Stimulated activated naive CD8-positive, alpha-beta T cell treated with anti-CD3 and anti-CD28 coated beads, Interleukin-15, Interleukin-2, amounts not matched to agents 100 ng/mL and 50 ng/mL, for 24 hours (primary cell): ENCODE data around the gene DCAF12.

ENCODE experiments used
- H3K27ac Mint-ChIP-seq: one replicate; pipeline ENCODE4 v1.8.0; 2021; ENCODE audit warnings: mild to moderate bottlenecking, mixed read lengths
- H3K27me3 Mint-ChIP-seq: one replicate; pipeline ENCODE4 v1.8.0; 2021; ENCODE audit warnings: mixed read lengths
- H3K36me3 Mint-ChIP-seq: one replicate; pipeline ENCODE4 v1.8.0; 2021; ENCODE audit warnings: low read depth, mixed read lengths
- H3K4me1 Mint-ChIP-seq: one replicate; pipeline ENCODE4 v1.8.0; 2021; ENCODE audit warnings: low read depth, mixed read lengths
- H3K4me3 Mint-ChIP-seq: one replicate; pipeline ENCODE4 v1.8.0; 2021; ENCODE audit warnings: mild to moderate bottlenecking, mixed read lengths
- H3K9me3 Mint-ChIP-seq: one replicate; pipeline ENCODE4 v1.8.0; 2021; ENCODE audit warnings: mixed read lengths

DCAF12 gene

DNA sequence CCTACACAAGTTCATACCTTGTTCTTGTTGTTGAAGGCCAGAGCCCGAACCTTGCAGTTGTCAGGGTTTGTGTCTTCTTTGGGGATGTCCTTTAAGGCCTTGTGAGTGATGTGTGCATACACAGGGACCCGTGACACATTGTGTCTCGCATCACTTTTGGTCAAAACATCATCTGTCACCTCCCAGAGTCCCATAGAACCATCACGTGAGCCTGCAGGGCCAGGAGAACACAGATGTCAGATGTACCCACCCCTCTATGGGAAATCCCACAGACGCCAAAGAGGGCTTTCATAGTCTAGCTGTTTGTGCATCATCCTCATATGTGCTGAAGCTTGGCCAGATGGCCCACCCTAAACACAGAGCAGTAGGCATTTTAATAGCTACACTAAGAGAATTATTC lies 28.2 kb downstream of the DCAF12 start:
- Mint-ChIP-seq H3K27ac (no peak overlapping the region), H3K4me3 (no peak overlapping the region), H3K4me1 (peaks cover 3% of the 10 kb centered on the region), H3K36me3 (peaks cover 40% of the 10 kb centered on the region), H3K27me3 (no peaks in the 10 kb centered on the region), H3K9me3 (no peaks in the 10 kb centered on the region)

DNA sequence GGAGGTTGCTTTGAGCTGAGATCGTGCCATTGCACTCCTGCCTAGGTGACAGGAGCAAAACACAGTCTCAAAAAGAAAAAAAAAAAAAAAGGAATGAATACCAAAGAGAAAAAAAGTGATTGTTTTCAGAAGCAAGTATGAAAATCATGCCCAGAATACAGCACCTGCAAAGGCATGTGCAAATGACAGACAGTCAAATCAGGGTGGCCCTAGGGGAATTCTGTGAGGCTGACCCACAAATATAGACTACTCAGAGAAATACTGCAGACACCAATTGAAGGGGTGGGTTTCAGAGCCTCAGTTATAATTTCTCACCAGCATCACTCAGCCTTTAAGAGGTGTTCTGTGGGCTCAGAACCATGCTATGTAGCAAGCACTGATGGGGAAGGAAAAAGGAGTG lies 28.6 kb downstream of the DCAF12 start:
- H3K9me3 Mint-ChIP-seq = no peaks in the 10 kb centered on the region
- no peak overlapping the region for H3K4me3 Mint-ChIP-seq
- H3K27ac Mint-ChIP-seq = no peak overlapping the region
- H3K36me3 Mint-ChIP-seq = peaks cover 44% of the 10 kb centered on the region
- peaks cover 7% of the 10 kb centered on the region for H3K4me1 Mint-ChIP-seq
- no peaks in the 10 kb centered on the region for H3K27me3 Mint-ChIP-seq

DNA sequence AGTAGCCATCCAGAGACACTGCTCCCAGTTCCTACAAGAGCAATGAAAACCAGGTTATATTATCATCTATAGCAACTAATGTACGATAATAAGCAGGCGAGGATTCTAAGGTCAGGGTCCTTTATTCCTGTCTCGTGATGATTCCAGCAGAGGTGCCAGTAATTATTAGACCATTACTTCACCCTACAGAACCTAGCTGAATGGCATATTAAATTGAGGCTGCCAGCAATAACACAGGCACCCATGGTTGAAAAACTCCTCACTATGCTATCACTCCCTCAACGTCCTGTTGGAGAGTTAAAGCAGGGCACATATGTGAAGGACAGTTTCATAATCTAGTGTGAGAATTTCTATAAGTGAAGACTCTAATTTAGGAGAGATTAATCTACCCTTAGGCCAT lies 29.7 kb downstream of the DCAF12 start:
- Mint-ChIP-seq H3K9me3 (no peaks in the 10 kb centered on the region), H3K4me1 (peaks cover 18% of the 10 kb centered on the region), H3K27ac (no peak overlapping the region), H3K36me3 (peaks cover 45% of the 10 kb centered on the region), H3K4me3 (no peak overlapping the region), H3K27me3 (no peaks in the 10 kb centered on the region)

DNA sequence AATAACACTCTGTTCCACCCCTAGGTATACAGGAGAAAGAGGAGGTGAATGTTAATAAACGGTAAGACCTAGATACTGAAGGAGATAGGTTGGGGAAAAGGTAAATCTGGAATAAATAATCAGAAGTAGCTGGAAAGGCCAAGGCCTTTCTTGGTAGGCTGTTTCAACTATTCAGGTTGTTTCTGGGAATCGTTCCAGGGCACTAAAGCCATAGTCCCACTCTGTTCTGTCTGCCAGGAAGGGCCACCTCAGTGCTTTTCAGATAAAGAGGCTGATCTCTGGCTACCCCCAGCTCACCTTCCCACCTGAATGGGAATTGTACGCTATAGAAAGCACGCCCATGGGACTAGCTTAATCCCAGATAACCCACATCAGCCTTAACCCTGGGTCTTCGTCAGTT lies 32.9 kb downstream of the DCAF12 start:
- H3K27me3 Mint-ChIP-seq = no peaks in the 10 kb centered on the region
- H3K4me3 Mint-ChIP-seq = no peak overlapping the region
- no peaks in the 10 kb centered on the region for H3K9me3 Mint-ChIP-seq
- H3K27ac Mint-ChIP-seq = peak overlapping the region; percentile 59
- H3K36me3 Mint-ChIP-seq = peaks cover 62% of the 10 kb centered on the region
- peaks cover 32% of the 10 kb centered on the region for H3K4me1 Mint-ChIP-seq

DNA sequence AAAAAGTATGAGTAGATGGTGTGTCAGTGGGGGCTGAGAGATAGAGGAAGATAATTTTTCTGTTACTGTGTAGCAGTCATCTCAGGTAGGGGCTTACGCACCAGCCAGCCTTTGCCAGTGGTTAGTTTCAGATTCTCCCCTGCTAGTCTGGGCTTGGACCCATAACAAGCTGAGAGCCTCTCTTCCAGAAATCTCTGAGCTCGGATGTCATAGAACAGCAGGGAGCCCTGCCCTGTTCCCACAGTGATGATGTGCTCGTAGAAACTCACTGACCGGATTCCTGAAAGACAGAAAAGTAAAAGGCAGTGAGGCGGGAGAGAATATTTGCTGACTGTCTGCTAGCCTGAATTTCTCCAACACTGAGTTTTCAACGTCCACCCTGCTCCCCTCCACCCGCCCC lies 37.2 kb downstream of the DCAF12 start:
- H3K36me3 Mint-ChIP-seq = peaks cover 65% of the 10 kb centered on the region
- no peaks in the 10 kb centered on the region for H3K27me3 Mint-ChIP-seq
- H3K9me3 Mint-ChIP-seq = no peaks in the 10 kb centered on the region
- H3K4me3 Mint-ChIP-seq = no peak overlapping the region
- H3K4me1 Mint-ChIP-seq = peaks cover 51% of the 10 kb centered on the region
- peak overlapping the region; percentile 47 for H3K27ac Mint-ChIP-seq

DNA sequence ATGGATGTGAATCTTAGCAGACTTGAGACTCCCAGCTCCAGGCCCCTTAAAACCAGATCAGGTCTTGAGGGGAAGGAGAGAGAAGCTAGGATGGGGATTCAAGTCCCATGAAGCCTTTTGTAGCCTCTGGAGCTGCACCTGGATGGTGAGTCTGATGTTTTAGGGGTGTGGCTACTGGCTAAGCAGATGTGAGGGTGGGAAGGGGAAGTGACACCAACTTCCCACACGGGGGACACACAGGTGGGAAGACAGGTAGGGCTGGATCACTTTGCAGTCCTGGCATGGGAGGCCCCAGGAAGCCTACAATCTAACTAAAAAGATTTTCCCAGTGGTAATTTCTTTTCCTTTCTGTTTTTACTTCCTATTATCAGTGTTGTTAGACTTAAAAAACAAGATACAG lies 39.1 kb downstream of the DCAF12 start:
- Mint-ChIP-seq H3K9me3 (no peaks in the 10 kb centered on the region), H3K27me3 (no peaks in the 10 kb centered on the region), H3K4me1 (peaks cover 39% of the 10 kb centered on the region), H3K36me3 (peaks cover 52% of the 10 kb centered on the region), H3K27ac (peak overlapping the region; percentile 50), H3K4me3 (no peak overlapping the region)

DNA sequence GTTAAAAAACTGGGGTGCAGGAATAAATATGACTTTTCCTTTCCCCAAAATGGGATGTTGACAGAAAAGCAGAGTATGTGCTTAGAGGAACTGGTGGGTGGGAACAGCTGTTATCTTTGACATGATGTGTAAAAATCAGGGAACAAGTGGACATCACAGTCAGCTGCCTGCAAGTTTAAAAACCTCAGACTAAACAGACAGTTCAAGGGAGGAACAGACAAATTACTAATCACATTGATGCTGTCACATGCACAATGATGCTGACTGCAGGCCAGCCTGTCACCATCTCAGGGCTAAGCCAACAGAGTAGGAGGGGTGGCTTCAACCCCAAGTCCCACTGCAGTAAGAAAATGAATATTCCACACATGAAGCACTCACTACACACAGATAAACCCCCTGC lies 39.6 kb downstream of the DCAF12 start:
- peaks cover 48% of the 10 kb centered on the region for H3K36me3 Mint-ChIP-seq
- H3K27me3 Mint-ChIP-seq = no peaks in the 10 kb centered on the region
- no peaks in the 10 kb centered on the region for H3K9me3 Mint-ChIP-seq
- H3K4me1 Mint-ChIP-seq = peaks cover 34% of the 10 kb centered on the region
- H3K27ac Mint-ChIP-seq = peak overlapping the region; percentile 50
- H3K4me3 Mint-ChIP-seq = no peak overlapping the region

DNA sequence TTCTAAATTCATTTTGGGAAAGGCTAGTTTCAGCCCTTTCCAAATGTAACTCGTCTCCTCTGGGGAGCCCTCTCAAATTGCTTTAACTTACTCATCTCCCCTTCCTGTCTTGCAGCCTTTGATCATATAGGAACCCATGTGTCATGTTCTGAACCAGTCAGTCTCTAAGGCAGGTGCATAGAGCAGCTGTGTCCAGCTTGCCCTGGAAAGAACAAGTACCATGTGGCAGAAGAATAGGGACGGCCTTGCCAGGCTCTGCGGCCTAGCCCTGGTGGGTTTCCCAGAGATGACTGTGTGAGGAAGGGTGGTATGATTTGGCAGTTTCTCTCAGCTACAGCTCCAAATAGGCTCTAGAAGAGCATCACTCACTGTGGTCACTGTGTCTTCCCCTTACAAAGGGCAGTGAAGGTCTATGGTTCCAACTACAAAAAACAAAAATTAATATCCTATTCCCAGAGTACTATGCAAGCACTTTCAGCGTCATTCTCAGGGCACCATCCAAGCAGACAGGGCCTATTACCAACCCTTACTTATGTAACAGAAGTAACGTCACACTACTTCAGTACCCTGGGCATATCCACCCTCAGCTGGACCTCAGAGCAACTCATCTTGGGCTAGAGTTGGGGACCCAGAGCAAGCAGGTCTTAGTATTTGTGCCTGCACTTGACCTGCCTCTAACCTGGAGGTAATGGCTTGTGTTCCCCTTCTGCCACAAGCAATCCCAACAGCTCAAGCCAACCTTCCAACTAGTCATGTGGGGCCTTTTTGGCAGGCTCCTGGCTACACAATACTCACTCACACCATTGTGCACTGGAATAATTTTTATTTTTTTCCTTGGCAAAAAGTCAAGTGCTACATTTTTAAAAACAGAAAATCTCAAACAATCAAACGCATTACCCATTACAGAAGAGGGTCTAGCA lies 40.7 kb downstream of the DCAF12 start:
- H3K9me3 Mint-ChIP-seq = no peaks in the 10 kb centered on the region
- peaks cover 41% of the 10 kb centered on the region for H3K36me3 Mint-ChIP-seq
- no peaks in the 10 kb centered on the region for H3K27me3 Mint-ChIP-seq
- no peak overlapping the region for H3K4me3 Mint-ChIP-seq
- H3K4me1 Mint-ChIP-seq = peaks cover 30% of the 10 kb centered on the region
- peak overlapping the region; percentile 80 for H3K27ac Mint-ChIP-seq

DNA sequence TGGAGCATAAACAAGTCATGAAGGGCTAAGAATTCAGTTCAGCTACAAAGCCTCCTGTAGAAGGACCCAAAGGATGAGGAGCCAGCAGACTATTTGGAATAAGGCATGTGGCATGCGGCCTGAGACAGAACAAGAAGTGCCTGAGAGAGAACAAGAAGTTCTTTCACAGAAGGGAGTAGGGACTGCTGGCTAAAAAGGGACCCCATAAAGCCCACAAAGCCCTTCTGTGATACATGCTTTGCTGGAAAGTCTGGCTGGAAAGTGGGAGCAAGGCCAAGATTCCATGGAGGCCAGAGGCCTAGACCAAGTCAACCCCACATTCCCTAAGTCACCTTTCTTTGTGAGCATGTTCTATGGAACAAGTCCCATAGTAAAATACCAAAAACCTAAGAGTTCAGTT lies 41.9 kb downstream of the DCAF12 start:
- Mint-ChIP-seq H3K4me1 (peaks cover 27% of the 10 kb centered on the region), H3K27me3 (no peaks in the 10 kb centered on the region), H3K27ac (no peak overlapping the region), H3K36me3 (peaks cover 38% of the 10 kb centered on the region), H3K4me3 (no peak overlapping the region), H3K9me3 (no peaks in the 10 kb centered on the region)

DNA sequence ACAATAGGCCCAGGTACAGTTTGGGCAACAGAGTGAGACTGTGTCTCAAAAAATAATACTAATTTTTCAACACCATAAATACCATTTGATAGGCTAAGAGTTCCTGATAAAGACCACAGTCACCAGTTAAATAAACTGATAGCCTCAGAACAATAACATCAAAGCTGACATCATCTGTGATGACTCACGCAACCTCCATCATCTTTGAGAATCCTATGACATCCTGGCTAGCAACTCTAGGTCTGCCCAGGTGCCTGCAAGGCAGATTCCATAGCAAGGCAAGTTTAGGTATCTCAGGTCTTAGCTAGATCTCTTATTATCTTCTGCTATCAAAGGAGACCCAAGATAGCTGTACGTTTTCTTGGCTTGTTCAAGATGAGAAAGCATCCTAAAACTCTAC lies 47.3 kb downstream of the DCAF12 start:
- H3K27me3 Mint-ChIP-seq = no peaks in the 10 kb centered on the region
- H3K36me3 Mint-ChIP-seq = no peaks in the 10 kb centered on the region
- H3K9me3 Mint-ChIP-seq = no peaks in the 10 kb centered on the region
- no peak overlapping the region for H3K4me3 Mint-ChIP-seq
- H3K27ac Mint-ChIP-seq = no peak overlapping the region
- no peaks in the 10 kb centered on the region for H3K4me1 Mint-ChIP-seq

DNA sequence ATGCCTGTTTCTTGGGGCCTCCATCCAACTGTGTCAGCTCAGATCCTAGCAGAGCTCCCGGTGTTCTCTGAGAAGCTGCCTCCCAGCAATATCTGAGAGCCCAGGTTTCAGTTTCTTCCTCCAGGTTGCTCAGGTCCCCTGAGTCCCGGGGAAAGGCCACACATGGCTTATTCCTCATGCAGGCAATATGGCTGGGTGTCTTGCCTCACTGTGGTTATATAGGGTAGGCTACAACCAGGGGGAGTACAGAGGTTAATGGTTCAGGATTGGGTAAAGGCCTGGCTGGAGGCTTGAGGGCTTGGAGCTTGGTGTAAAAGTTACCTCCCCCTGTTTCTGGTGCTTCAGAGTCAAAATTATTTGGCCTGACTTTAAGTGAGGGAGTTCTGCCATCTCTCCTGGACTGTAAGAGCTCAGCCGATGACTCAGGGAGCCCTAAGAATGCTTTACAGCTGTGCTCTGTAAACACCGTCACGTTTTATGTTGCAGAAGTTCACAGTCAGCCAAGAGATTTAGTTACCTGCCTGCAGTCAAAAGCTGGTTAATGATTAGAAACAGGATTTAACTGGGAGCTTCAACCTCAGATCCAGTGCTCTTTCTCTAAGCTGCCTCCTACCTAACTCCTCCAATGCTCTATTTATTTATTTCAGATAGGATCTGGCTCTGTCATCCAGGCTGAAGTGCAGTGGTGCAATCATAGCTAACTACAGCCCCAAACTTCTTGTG lies 53.5 kb downstream of the DCAF12 start:
- Mint-ChIP-seq H3K9me3 (no peaks in the 10 kb centered on the region), H3K36me3 (no peaks in the 10 kb centered on the region), H3K4me1 (no peaks in the 10 kb centered on the region), H3K27me3 (no peaks in the 10 kb centered on the region), H3K4me3 (no peak overlapping the region), H3K27ac (no peak overlapping the region)

DNA sequence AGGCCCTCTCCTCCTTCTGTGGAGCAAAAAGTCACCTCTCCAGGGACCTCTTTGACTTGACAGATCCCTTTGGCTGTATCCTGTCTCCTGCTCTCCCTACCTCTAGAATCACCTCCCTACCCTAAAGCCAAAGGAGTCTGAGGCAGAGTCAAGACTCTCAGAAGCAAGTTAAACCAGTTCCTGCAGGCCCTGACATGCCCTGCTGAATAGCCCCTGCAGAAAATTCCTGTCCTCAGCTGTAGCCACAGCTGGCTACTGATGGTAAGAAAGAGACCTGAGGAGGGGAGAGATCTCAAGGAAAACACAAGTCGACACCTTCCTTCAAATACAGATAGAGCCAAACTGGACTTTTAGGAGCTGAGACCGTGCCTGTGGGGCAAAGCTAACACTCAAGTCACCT lies 54.1 kb downstream of the DCAF12 start:
- no peak overlapping the region for H3K4me3 Mint-ChIP-seq
- no peaks in the 10 kb centered on the region for H3K36me3 Mint-ChIP-seq
- no peak overlapping the region for H3K27ac Mint-ChIP-seq
- H3K9me3 Mint-ChIP-seq = no peaks in the 10 kb centered on the region
- no peaks in the 10 kb centered on the region for H3K4me1 Mint-ChIP-seq
- no peaks in the 10 kb centered on the region for H3K27me3 Mint-ChIP-seq

DNA sequence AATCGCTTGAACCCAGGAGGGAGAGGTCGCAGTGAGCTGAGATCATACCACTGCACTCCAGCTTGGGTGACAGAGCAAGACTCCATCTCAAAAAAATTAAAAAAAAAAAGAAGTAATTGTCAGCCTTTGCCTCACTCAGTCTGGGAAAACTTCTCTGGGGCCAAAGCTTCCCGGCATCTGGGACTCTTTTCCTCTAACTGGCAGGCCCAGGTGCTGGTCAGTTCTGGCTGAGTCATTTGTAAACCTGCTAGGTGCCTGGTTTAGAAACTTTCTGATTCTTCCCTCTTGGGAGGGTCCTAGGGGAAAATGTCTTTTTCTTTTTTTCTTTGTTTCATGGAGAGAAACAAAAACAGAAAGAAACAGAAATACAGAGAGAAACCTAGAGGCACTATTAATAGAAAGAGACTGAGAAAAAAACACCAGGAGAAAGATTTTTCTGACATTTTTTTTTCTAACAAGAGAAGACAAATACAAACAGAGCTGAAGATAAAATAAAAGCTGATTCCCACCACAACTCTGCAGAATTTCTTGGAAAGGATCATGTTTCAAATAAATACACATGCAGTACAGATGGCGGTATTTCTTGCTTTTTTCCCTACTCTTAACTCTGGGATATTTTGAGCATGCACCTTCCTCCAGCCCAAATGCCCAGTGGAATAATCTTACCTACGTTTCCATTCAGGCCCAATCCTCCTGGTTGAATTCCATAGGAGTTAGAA lies 55.7 kb downstream of the DCAF12 start:
- no peak overlapping the region for H3K27ac Mint-ChIP-seq
- H3K4me1 Mint-ChIP-seq = no peaks in the 10 kb centered on the region
- no peaks in the 10 kb centered on the region for H3K27me3 Mint-ChIP-seq
- H3K36me3 Mint-ChIP-seq = no peaks in the 10 kb centered on the region
- H3K4me3 Mint-ChIP-seq = no peak overlapping the region
- no peaks in the 10 kb centered on the region for H3K9me3 Mint-ChIP-seq

DNA sequence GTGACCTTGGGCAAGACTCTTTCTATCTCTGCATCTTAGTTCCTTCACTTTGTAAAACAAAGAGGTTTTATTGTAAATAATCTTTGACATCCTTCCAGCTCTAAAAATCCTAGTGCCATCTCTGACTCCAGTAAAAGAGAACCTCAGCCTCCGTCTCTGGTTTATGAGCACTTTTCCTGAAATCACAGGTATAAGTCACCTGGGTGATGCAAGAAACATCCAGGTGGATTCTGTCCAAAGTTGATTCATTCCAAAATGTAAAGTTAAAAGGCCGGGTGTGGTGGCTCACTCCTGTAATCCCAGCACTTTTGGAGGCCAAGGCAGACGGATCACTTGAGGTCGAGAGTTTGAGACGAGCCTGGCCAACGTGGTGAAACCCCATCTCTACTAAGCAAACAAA lies 56.7 kb downstream of the DCAF12 start:
- Mint-ChIP-seq H3K4me3 (no peak overlapping the region), H3K4me1 (no peaks in the 10 kb centered on the region), H3K27ac (no peak overlapping the region), H3K36me3 (no peaks in the 10 kb centered on the region), H3K9me3 (no peaks in the 10 kb centered on the region), H3K27me3 (no peaks in the 10 kb centered on the region)

DNA sequence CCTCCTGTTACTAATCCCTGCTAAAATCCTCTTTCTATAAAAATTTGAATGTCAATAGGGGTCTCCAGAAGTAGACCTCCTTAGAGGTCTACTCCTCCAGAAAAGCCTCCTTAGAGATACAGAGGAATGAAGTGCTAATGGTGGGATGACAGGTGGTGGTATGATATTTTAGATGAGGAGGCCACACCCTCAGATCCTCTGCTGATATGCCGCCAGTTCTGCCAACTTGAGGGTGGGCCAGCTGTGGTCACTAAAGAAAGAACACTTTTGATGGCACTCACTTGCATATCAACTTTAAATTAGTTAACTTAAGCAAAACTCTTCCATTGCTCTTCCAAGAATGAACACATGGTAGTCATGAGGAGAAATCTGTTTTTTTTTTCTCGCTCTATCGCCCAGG lies 61.0 kb downstream of the DCAF12 start:
- no peak overlapping the region for H3K4me3 Mint-ChIP-seq
- no peaks in the 10 kb centered on the region for H3K36me3 Mint-ChIP-seq
- H3K9me3 Mint-ChIP-seq = no peaks in the 10 kb centered on the region
- H3K4me1 Mint-ChIP-seq = no peaks in the 10 kb centered on the region
- H3K27ac Mint-ChIP-seq = no peak overlapping the region
- no peaks in the 10 kb centered on the region for H3K27me3 Mint-ChIP-seq
